ENCODE measurements around the gene LRRN4.

The LRRN4 gene

DNA sequence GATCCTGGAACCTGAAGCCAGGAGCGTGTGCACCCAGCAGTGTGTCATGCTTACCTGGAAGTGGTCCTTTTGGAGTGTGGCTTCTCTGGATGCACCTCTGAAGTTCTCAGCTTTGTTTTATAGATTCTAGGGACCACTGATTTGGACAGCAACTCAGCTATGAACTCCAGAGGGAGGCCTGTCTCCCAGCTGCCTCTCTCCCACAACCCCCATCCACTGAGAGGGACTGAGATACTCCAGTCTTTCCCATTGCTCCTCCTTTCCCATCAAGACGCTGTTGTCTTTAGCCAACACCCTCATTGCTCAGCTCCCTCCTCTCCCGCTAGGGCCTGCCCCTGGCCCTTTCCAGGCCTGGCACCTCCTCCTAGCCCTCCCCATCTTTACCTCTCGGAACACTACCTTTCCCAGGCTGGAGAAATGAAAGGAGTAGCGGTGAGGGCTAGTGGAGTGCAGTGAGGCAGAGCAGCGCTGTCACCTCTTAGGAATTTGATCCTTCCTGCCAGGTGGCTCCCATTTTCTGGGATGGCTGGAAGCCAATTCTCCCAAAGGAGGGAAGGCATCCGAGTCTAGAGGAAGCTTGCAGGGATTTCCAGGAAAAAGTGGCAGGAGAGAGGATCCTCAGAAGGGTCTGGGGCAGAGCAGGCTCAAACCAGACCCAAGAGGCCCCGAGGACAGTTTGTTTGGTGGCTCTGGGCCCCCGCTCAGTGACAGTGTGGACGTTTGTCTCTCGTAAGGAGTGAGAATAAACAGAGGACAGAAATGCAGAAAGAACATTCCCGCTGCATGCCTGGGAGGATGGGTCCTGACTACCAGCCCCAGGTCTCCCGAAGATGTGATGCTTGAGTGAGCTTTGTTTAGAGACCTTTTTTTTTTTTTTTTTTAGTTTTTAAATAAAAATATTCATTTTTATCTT is at the start of gene LRRN4:
TSS of gene LRRN4 (minus strand) at position 285 of the 913 bp plus-strand sequence. CDS start 1,261 bp downstream, outside the sequence.
- Mint-ChIP-seq H3K4me1 (peaks cover 2% of the 10 kb centered on the region), H3K36me3 (ENCODE audit: low read depth) (no peaks in the 10 kb centered on the region), H3K27ac (no peak within 1 kb of the TSS), H3K9me3 (no peaks in the 10 kb centered on the region), H3K27me3 (peaks cover 44% of the 10 kb centered on the region), H3K4me3 (no peak within 1 kb of the TSS)
- no peak for DNase-seq
- no peak for ATAC-seq

DNA sequence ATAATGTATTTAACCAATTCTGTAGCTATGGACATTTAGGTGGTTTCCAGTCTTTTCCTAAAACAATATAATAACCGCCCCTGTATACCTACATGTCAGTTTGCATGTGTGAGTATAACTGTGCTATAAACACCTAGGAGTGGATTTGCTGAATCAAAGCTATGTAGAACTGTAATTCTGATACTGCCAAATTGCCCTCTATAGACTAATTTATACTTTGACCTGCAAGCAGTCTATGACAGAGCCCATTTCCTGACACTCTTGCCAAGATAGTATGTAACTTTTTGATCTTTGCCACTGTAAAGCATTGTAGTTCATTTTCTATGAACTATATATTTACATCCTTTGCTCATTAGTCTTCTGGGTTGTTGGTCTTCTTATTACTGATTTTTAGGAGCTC is 49.4 kb upstream of the LRRN4 start:
- H3K4me3 Mint-ChIP-seq = no peak overlapping the region
- peaks cover 4% of the 10 kb centered on the region for H3K27me3 Mint-ChIP-seq
- H3K27ac Mint-ChIP-seq = no peak overlapping the region
- DNase-seq = no peak
- ATAC-seq = no peak
- H3K4me1 Mint-ChIP-seq = no peaks in the 10 kb centered on the region
- H3K36me3 Mint-ChIP-seq (ENCODE audit: low read depth) = no peaks in the 10 kb centered on the region
- no peaks in the 10 kb centered on the region for H3K9me3 Mint-ChIP-seq

DNA sequence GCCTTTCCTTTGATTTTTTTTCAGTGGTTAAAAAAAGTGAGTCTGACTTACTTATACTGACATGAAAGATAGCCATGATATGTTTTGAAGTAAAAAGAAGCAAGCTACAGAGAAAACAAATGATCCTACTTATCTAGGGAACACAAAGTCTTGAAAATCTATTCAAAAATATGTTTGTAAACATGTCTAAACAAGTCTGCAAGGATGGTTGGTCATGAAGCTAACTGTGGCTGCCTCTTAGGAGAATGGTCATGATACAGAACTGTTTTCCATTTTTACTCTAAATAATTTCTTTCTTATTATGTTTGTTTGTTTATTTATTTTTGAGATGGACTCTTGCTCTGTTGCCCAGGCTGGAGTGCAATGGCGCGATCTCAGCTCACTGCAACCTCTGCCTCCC is 47.5 kb upstream of the LRRN4 start:
- ATAC-seq (no peak), DNase-seq (no peak)
- peaks cover 4% of the 10 kb centered on the region for H3K27me3 Mint-ChIP-seq
- no peaks in the 10 kb centered on the region for H3K36me3 Mint-ChIP-seq (ENCODE audit: low read depth)
- no peaks in the 10 kb centered on the region for H3K4me1 Mint-ChIP-seq
- H3K9me3 Mint-ChIP-seq = no peaks in the 10 kb centered on the region
- H3K4me3 Mint-ChIP-seq = no peak overlapping the region
- no peak overlapping the region for H3K27ac Mint-ChIP-seq

DNA sequence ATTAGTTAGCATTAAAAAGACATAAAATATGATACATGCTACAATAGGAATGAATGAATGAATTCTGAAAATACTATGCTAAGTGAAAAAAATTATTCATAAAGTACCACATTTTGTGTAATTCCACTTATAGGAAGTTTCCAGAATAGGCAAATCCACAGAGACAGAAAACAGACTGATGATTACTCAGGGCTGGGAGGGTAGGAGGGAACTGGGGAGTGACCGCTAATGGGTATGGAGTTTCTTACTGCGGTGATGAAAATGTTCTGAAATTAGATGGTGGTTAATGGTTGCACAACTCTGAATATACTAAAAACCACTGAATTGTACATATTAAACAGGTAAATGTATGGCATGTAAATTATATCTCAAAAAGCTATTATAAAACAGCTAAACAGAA is 46.4 kb upstream of the LRRN4 start:
- H3K27me3 Mint-ChIP-seq = peaks cover 4% of the 10 kb centered on the region
- H3K9me3 Mint-ChIP-seq = no peaks in the 10 kb centered on the region
- no peaks in the 10 kb centered on the region for H3K36me3 Mint-ChIP-seq (ENCODE audit: low read depth)
- no peak overlapping the region for H3K27ac Mint-ChIP-seq
- no peak overlapping the region for H3K4me3 Mint-ChIP-seq
- DNase-seq (no peak), ATAC-seq (no peak)
- no peaks in the 10 kb centered on the region for H3K4me1 Mint-ChIP-seq

DNA sequence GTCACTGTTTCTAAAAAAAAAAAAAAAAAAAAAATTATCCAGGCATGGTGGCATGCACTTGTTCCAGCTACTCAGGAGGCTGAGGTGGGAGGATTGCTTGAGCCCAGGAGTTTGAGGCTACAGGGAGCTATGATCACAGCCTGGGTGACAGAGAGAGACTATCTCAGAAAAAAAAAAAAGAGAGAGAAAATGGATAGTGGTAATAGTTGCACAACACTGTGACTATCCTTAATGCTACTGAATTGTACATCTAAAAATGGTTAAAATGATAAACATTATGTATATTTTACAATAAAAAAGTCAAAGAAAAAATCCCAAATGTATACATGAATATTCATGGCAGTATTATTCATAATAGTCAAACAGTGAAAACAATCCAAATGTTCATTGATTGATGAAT is 46.0 kb upstream of the LRRN4 start:
- Mint-ChIP-seq H3K4me1 (no peaks in the 10 kb centered on the region), H3K4me3 (no peak overlapping the region), H3K9me3 (no peaks in the 10 kb centered on the region), H3K27me3 (peaks cover 4% of the 10 kb centered on the region), H3K27ac (no peak overlapping the region), H3K36me3 (ENCODE audit: low read depth) (no peaks in the 10 kb centered on the region)
- no peak for ATAC-seq
- DNase-seq = no peak

DNA sequence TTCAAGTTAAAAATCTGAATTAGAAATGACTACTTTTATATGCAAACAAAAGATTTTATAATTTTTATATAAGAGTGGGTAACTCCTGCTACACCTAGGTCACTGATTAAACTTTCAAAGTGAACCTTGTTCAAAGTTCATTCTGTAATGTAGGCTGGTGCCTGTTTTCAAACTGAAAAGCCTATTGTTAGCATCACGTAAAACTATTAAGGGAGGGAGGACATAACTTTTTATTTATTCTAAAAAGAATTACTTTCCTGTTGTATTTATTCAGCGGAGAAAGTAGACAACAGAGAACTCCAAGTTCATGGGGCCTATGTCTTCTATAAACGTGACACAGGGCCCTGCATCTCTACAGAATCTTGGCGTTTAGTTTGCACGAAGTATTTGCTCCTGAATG is 41.5 kb upstream of the LRRN4 start:
- ATAC-seq (no peak), DNase-seq (no peak)
- Mint-ChIP-seq H3K4me3 (no peak overlapping the region), H3K4me1 (no peaks in the 10 kb centered on the region), H3K36me3 (ENCODE audit: low read depth) (no peaks in the 10 kb centered on the region), H3K27me3 (peaks cover 2% of the 10 kb centered on the region), H3K27ac (no peak overlapping the region), H3K9me3 (no peaks in the 10 kb centered on the region)

DNA sequence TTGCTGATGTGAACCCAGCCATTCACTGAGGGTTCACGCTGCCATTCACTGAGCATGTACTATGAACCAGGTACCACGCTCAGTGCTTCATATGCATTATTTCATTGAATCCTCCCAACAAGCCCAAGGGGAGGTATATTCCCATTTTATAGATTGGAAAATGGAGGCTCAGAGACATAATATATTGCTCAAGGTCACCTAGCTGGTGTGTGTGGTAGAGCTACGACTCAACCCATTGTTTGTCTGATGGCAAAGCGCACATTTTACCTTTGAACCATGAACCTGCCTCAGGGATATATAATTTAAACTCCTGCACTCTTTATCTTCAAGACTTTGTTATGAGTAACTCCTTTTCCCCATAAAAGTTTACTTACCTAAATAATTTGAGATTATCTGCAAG is 40.7 kb upstream of the LRRN4 start:
- H3K9me3 Mint-ChIP-seq = no peaks in the 10 kb centered on the region
- H3K27me3 Mint-ChIP-seq = peaks cover 3% of the 10 kb centered on the region
- no peak overlapping the region for H3K4me3 Mint-ChIP-seq
- H3K36me3 Mint-ChIP-seq (ENCODE audit: low read depth) = no peaks in the 10 kb centered on the region
- ATAC-seq (no peak), DNase-seq (no peak)
- no peaks in the 10 kb centered on the region for H3K4me1 Mint-ChIP-seq
- H3K27ac Mint-ChIP-seq = no peak overlapping the region

DNA sequence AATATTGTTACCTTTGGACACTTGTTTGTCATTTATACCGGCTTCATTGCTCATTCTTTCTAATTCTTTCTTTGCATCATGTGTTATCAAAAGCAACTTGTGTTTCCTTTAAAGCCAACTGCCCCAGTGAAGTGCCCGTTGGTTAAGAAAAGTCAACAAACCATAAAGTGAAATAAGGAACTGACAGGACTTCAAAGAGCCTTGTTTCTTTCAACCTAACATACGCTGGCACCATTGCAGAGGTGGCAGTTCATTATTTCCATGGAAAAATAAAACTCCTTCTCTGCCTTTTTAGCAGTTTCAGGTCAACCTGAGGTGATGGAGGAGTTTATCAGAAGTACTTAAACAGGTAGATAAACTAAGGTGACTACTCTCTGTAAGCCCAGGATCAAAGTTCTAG is 40.2 kb upstream of the LRRN4 start:
- peaks cover 3% of the 10 kb centered on the region for H3K27me3 Mint-ChIP-seq
- no peak for ATAC-seq
- H3K36me3 Mint-ChIP-seq (ENCODE audit: low read depth) = no peaks in the 10 kb centered on the region

DNA sequence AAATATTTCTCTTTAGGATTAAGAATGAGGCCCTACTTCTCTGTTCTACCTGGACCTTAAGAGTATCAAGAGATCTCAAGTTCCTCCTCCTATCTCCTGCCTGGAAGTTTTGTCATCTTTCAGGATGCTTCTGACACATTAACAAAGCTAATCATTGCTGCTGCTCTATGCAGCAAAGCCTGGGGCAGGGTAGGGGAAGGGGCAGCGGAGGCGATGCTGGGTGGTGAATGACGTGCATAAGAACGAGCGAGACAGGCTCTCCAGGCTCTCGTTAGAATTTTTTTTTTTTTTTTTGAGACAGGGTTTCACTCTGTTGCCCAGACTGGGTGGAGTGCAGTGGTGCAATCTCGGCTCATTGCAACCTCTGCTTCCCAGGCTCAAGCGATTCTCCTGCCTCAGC is 37.8 kb upstream of the LRRN4 start:
- Mint-ChIP-seq H3K36me3 (ENCODE audit: low read depth) (no peaks in the 10 kb centered on the region), H3K4me3 (no peak overlapping the region), H3K9me3 (no peaks in the 10 kb centered on the region), H3K27ac (no peak overlapping the region), H3K27me3 (peaks cover 3% of the 10 kb centered on the region), H3K4me1 (no peaks in the 10 kb centered on the region)
- DNase-seq (no peak), ATAC-seq (no peak)

More for the DNA sequence above, 40.2 kb upstream of the LRRN4 start:
- H3K4me1 Mint-ChIP-seq = no peaks in the 10 kb centered on the region
- no peaks in the 10 kb centered on the region for H3K9me3 Mint-ChIP-seq
- no peak for DNase-seq
- no peak overlapping the region for H3K4me3 Mint-ChIP-seq
- no peak overlapping the region for H3K27ac Mint-ChIP-seq

DNA sequence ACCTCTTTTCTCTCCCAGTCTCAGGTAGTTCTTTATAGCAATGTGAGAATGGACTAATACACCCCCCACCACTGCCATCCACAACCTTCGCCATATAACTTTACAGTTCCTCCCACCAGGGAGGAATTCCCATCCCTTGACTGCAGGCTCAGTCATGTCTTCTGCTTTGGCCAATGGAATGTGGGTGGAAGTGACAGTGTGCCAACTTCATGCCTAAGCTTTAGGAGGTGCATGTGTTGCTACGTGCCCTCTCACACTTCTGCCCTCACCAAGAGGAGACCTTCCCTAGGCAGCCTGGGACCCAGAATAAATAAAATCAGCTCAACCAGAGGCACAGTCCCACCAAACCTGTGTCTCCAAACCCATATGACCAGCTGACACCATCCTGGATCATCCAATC is 33.0 kb upstream of the LRRN4 start:
- Mint-ChIP-seq H3K27ac (no peak overlapping the region), H3K27me3 (peaks cover 3% of the 10 kb centered on the region), H3K36me3 (ENCODE audit: low read depth) (no peaks in the 10 kb centered on the region), H3K4me3 (no peak overlapping the region), H3K9me3 (no peaks in the 10 kb centered on the region), H3K4me1 (no peaks in the 10 kb centered on the region)
- no peak for DNase-seq
- no peak for ATAC-seq

DNA sequence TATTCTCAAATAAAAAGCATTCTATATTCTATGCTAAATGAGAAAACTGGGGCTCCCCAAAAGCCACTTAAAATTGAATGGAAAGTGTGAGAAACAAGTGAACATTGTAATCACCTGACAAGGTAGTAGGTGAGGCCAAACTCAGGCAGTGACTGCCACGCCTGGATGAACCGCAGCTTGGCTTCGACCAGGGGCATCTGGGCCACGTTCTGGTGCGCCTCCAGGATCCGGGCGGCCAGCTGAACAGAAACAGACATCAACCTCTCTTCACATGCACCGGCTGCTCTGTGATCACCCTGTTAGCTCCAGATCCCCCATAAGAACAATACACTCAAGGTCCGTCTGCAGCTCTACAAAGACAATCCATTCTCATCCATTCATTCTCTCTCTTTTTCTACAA is 30.1 kb upstream of the LRRN4 start:
- DNase-seq = no peak
- Mint-ChIP-seq H3K27ac (no peak overlapping the region), H3K36me3 (ENCODE audit: low read depth) (no peaks in the 10 kb centered on the region), H3K27me3 (no peaks in the 10 kb centered on the region), H3K9me3 (no peaks in the 10 kb centered on the region), H3K4me3 (no peak overlapping the region), H3K4me1 (no peaks in the 10 kb centered on the region)
- ATAC-seq = no peak

DNA sequence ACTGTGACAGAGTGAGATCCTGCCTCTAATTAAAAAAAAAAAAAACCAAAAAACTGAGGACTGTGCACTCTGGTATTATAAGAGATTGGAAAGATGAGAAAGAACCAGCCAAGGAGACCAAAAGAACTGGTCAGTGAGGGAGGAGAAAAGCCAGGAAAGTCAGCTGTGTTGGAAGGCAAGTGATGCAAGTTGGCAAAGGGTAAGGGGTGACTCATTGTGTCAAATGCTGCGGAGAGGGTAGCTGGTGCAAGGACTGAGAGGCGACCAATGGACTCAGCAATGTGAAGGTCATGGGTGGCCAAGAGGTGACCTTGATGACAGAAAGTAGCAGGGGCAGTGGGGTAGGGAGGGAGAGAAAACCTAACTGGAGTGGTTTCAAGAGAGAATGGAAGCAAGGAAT is 27.4 kb upstream of the LRRN4 start:
- DNase-seq (no peak), ATAC-seq (no peak)
- H3K27ac Mint-ChIP-seq = no peak overlapping the region
- no peaks in the 10 kb centered on the region for H3K36me3 Mint-ChIP-seq (ENCODE audit: low read depth)
- no peaks in the 10 kb centered on the region for H3K27me3 Mint-ChIP-seq
- H3K9me3 Mint-ChIP-seq = no peaks in the 10 kb centered on the region
- no peaks in the 10 kb centered on the region for H3K4me1 Mint-ChIP-seq
- no peak overlapping the region for H3K4me3 Mint-ChIP-seq

DNA sequence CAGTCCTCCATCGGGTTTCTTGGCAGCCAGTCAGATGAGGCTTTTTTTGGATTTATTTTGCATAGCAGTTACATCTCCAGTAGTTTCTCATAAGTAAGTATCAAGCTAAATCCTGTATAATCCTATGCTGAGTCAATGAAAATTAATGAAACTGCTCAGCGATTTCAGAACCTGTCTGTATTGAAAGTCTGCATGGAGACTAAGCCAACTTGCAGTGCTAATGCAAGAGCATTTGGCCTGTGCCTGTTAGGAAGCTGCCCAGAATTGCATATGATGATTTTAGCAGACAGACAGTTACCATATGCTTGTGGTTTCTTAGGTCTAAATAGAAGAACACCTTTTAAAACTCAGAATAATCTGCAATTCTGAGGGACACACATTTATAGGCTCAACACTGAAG is 25.2 kb upstream of the LRRN4 start:
- H3K27me3 Mint-ChIP-seq = peaks cover 2% of the 10 kb centered on the region
- H3K9me3 Mint-ChIP-seq = no peaks in the 10 kb centered on the region
- no peaks in the 10 kb centered on the region for H3K36me3 Mint-ChIP-seq (ENCODE audit: low read depth)
- H3K4me3 Mint-ChIP-seq = no peak overlapping the region
- no peak overlapping the region for H3K27ac Mint-ChIP-seq
- peaks cover 2% of the 10 kb centered on the region for H3K4me1 Mint-ChIP-seq
- ATAC-seq (no peak), DNase-seq (no peak)

DNA sequence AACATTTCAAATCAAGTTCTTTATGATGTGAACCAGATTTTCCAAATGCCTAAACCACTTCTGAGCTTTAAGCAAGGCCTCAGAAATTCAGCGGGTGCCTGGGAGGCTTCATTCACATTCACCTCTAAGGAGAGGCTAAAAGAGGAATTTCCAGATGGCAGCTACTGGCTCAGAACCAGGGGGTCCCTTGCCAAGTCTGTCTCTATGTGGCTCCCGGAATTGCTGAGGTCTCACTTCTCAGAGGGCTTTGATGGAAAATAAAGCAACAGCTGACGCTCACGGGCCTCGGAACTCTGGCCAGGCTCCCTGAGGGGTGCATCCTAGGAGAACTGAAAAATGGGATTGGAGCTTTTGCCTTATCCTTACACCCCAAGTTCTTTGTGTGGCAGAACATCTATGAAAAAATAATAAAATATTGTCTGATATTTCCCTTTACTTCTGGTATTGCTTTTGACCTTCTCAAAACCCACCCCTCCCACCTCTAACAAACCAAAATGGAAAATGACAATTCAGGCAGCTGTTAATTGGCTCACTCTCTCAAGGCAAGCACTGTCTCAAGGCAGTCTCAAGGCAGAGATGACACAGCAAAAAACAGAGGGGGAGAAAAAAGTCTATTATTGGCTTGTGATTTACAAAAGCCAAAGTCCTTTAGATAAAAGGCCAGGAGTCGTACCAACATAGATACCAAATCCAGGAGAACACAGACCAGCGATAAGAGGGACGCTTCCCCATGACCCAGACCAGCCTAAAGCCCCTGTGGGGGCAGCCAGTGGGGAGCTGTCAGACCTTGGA is 21.8 kb upstream of the LRRN4 start:
- Mint-ChIP-seq H3K4me3 (no peak overlapping the region), H3K4me1 (peaks cover 2% of the 10 kb centered on the region), H3K9me3 (no peaks in the 10 kb centered on the region), H3K27ac (no peak overlapping the region), H3K36me3 (ENCODE audit: low read depth) (no peaks in the 10 kb centered on the region), H3K27me3 (peaks cover 2% of the 10 kb centered on the region)
- no peak for DNase-seq
- no peak for ATAC-seq

DNA sequence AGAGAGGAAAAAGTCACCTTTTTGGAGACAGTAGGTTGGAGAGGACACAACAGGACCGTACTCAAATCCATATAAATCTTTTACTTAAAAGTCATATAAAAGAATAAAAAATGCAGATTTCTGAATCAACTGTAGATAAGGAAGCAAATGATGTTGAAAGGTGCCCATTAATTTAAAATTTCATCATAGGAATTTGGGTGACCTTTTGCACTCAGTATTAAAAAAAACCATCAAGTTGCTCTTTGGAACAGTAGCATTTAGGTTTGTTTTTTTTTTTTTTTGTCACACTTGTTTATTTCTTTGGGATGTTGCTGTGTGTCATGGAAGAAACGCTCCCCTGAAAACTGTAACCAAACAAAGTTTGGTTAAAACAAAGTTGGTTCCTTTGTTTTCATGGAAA is 20.9 kb upstream of the LRRN4 start:
- no peak for DNase-seq
- Mint-ChIP-seq H3K9me3 (no peaks in the 10 kb centered on the region), H3K27me3 (peaks cover 2% of the 10 kb centered on the region), H3K36me3 (ENCODE audit: low read depth) (no peaks in the 10 kb centered on the region), H3K27ac (no peak overlapping the region), H3K4me3 (no peak overlapping the region), H3K4me1 (peaks cover 2% of the 10 kb centered on the region)
- no peak for ATAC-seq
